SIG-M5 (cell line): ENCODE measurements around the gene PHF2.

Experiments
- DNase-seq: peaks from one replicate; lab custom pipeline; 2025; lab: John Stamatoyannopoulos, UW

The PHF2 gene

GRCh38 chr9:93630806-93631411, 54.5 kb downstream of the PHF2 start:
- DNase-seq, result no peak

- no peak for DNase-seq
These were observed 57.3 kb downstream of the PHF2 start for GRCh38 chr9:93633492-93634221.

- no peak for DNase-seq
These were observed 58.2 kb downstream of the PHF2 start for GRCh38 chr9:93634311-93635185.

- DNase-seq, result no peak
These were observed 59.1 kb downstream of the PHF2 start for GRCh38 chr9:93635186-93636107.

- no peak for DNase-seq
These were observed 59.8 kb downstream of the PHF2 start for GRCh38 chr9:93636172-93636661.

- no peak for DNase-seq
These were observed 60.3 kb downstream of the PHF2 start for GRCh38 chr9:93636667-93637066.

GRCh38 chr9:93637886-93638285, 61.5 kb downstream of the PHF2 start:
- DNase-seq, result no peak

GRCh38 chr9:93640027-93640426, 63.6 kb downstream of the PHF2 start:
- no peak for DNase-seq

- no peak for DNase-seq
These were observed 66.6 kb downstream of the PHF2 start for GRCh38 chr9:93642961-93643360.

- DNase-seq, result no peak
These were observed 68.2 kb downstream of the PHF2 start for GRCh38 chr9:93644397-93645088.

GRCh38 chr9:93645149-93645889, 68.9 kb downstream of the PHF2 start:
- no peak for DNase-seq

GRCh38 chr9:93645921-93646639, 69.7 kb downstream of the PHF2 start:
- DNase-seq, result no peak

GRCh38 chr9:93646640-93647178, 70.3 kb downstream of the PHF2 start:
- DNase-seq, result no peak

- no peak for DNase-seq
These were observed 71.8 kb downstream of the PHF2 start for GRCh38 chr9:93648181-93648580.

- DNase-seq, result no peak
These were observed 72.5 kb downstream of the PHF2 start for GRCh38 chr9:93648836-93649235.

GRCh38 chr9:93649610-93650261, 73.4 kb downstream of the PHF2 start:
- no peak for DNase-seq

- DNase-seq, result no peak
These were observed 74.1 kb downstream of the PHF2 start for GRCh38 chr9:93650448-93650847.

- no peak for DNase-seq
These were observed 75.2 kb downstream of the PHF2 start for GRCh38 chr9:93651521-93651950.
